NCI-H526 treated with DMSO at 0.1 percent for 48 hours (cell line): ENCODE results near the gene DNAJB13.
A peak's percentile ranks its signal among the peaks of the same experiment; 100 is the strongest.
"Not testable (repeated sequence)": the region's sequence is repeated elsewhere in the genome, so short reads cannot be mapped to it uniquely, and the experiment has no call there.

Source experiments
- DNase-seq: peaks from one replicate; lab custom pipeline; 2025; lab: John Stamatoyannopoulos, UW

DNAJB13 gene

GRCh38 chr11:73977856-73978519 lies 27.2 kb downstream of the DNAJB13 start:
- DNase-seq: no peak

GRCh38 chr11:73978576-73979086 lies 27.8 kb downstream of the DNAJB13 start:
- no peak for DNase-seq

- peak; percentile 70 for DNase-seq
Measured at GRCh38 chr11:73980001-73980961, 29.5 kb downstream of the DNAJB13 start.

- no peak for DNase-seq
Measured at GRCh38 chr11:73981051-73981805, 30.4 kb downstream of the DNAJB13 start.

DNA sequence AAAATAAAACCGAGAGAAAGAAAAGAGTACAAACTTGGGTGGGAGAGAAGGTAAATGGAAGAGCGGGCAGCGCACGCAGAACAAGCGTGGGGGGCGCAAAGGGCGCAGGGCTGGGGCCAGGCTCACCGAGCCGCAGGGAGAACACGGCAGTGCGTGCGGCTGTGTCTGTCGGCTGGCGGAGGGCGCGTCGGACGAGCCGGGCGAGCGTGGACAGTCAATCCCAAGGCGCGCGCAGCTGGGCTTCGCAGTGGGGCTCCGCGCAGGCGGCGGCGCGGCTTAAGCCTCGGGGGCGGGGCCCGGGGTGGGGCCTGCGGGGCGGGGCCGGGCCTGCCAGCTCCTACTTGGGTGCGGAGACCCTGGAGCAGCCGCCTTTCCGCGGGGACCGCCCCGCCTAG lies 31.8 kb downstream of the DNAJB13 start, which contains the start of gene UCP2:
UCP2 (minus strand) TSS at position 249 of the 395 bp plus-strand sequence. CDS start 4,465 bp downstream, outside the sequence.
- DNase-seq: peak; percentile 90

GRCh38 chr11:73982990-73983740 lies 32.3 kb downstream of the DNAJB13 start:
- peak; percentile 97 for DNase-seq

DNA sequence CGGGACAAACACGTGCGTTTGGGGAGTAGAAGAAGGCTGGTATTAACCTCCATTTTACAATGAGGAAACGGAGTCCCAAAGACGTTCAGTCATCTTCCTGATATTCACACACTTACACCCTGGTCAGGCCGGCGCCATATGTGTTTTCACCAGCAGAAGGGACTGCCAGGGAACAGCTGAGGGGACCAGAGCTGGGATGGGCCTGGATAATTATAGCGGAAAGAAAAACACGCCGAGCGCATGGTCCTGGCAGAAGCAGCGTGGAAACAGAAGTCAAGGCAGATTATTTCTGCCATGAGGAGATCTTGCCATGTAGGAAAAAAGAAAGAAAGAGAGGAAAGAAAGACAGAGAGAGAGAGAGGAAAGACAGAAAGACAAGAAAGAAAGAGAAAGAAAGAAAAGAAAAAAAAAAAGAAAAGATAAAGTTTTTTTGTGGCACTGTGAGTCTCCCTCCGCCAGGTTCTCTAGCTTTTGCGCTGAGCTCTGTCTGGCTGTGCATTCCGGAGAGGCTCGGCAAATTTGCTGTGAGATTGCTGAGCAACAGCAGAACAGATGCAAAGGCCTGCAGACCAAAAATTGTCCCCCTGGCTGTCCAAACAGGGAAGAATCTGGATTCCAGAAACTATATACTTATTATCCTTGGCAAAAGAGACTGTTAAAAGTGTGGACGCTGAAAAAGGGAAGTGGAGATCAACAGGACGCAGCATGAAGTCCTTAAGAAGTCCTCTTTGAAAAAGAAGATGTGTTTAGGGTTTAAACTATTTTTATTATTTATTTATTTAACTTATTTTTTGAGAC lies 33.1 kb downstream of the DNAJB13 start:
- no peak for DNase-seq

DNA sequence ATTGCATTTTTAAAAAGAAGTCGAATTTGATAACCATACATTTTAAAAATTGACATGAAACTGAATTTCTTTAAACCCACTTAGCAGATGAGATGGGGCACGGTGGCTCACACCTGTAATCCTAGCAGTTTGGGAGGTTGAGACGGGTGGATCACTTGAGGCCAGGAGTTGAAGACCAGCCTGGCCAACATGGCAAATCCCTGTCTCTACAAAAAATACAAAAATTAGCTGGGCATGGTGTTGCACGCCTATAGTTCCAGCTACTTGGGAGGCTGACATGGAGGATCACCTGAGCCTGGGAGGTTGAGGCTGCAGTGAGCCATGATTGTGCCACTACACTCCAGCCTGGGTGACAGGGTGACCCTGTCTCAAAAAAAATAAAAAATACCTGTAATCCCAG lies 34.8 kb downstream of the DNAJB13 start:
- DNase-seq: not testable (repeated sequence)

GRCh38 chr11:73988227-73988626 lies 37.4 kb downstream of the DNAJB13 start:
- no peak for DNase-seq

DNA sequence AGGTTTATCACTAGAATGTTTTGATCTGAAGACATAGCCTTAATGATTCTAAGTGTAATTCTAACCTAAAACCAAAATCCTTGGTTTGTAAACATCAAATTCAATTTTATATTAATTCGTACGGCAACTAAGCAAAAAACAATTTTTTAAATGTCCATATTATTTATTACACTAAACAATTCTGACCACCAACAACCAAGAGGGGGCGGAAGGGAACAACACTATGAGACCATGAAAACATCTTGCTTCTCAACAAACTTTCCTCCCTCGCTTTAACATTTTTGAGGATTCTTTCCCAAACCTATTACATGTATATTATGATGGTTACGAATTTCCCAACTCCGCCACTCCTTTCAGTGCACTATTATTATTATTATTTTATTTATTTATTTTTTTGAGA lies 38.3 kb downstream of the DNAJB13 start:
- DNase-seq: no peak

- DNase-seq: no peak
Measured at GRCh38 chr11:73990730-73991129, 39.9 kb downstream of the DNAJB13 start.

GRCh38 chr11:73991471-73992006 lies 40.7 kb downstream of the DNAJB13 start:
- DNase-seq: no peak

GRCh38 chr11:73995247-73995646 lies 44.4 kb downstream of the DNAJB13 start:
- no peak for DNase-seq

- no peak for DNase-seq
Measured at GRCh38 chr11:73995731-73996130, 44.9 kb downstream of the DNAJB13 start.

DNA sequence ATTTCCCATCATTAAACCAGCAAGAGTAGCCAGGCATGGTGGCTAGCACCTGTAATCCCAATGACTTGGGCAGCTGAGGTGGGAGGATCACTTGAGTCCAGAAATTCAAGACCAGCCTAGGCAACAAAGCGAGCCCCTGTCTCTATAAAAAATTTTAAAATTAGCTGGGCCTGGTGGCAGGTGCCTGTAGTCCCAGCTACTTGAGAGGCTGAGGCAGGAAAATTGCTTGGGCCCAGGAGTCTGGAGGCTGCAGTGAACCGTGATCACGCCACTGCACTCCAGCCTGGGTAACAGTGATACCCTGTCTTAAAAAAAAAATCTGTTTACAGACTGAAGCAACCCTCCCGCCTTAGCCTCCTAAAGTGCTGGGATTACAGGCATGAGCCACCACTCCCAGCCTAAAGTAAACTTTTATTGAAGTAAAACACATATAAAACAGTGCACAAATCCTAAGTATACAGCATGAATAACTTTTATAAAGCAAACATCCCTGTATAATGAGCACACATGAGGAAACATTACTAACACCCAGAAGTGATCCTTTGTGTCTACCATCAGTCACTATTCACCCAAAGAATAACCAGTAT lies 45.4 kb downstream of the DNAJB13 start:
- no peak for DNase-seq

- DNase-seq: no peak
Measured at GRCh38 chr11:73997120-73997770, 46.4 kb downstream of the DNAJB13 start.

DNA sequence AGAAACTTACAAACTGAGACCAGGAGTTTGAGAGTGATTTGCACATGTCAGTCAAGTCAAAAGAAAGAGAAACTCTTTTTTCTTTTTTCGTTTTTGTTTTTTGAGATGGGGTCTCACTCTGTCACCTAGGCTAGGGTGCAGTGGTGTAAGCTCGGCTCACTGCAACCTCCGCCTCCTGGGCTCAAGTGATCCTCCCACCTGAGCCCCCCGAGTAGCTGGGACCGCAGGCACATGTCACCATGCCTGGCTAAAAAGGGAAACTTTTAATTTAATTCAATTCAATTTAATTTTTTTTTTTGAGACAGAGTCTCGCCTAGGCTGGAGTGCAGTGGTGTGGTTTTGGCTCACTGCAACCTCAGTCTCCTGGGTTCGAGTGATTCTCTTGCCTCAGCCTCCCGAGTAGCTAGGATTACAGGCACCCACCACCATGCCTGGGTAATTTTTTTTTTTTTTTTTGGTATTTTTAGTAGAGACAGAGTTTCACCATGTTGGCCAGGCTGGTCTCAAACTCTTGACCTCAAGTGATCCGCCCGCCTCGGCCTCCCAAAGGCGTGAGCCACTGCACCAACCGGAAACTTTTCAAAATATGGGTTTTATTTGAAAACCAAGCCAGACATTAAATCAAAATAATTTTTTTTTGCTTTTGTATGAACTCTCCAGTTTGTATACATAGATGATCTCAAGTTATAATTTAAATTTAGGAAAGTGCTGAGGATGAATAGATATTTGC lies 48.2 kb downstream of the DNAJB13 start:
- no peak for DNase-seq

GRCh38 chr11:73999581-74000306 lies 48.9 kb downstream of the DNAJB13 start:
- no peak for DNase-seq
